ENCODE measurements around the gene NOS1AP. TPM values are rescaled to one million over a fixed set of nuclear protein-coding genes. Genes with fewer than 3 reads are reported as not detected.
A peak's percentile ranks its signal among the peaks of the same experiment; 100 is the strongest.

NOS1AP gene
- total and polyA plus RNA-seq, 8 donors, result 2.2 to 6.2 (median 3.3) TPM

DNA sequence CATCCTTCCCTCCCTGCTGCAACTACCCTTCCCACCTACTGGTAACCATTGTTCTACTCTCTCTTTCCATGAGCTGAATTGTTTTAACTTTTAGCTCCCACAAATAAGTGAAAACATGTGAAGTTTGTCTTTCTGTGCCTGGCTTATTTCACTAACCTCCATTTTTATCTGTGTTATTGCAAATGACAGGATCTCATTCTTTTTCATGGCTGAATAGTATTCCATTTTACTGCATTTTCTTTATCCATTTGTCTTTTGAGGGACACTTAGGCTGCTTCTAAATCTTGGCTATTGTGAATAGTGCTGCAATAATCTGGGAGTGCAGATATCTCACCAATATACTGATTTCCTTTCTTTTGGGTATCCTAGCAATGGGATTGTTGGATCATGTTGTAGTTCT lies 80.6 kb downstream of the NOS1AP start:
- H3K27ac ChIP-seq, result no peak overlapping the region
- TF ChIP-seq CTCF (IDR thresholded peaks at IDR 0.05), result no peak
- H3K4me3 ChIP-seq, result no peak overlapping the region
- DNase-seq (no peak), ATAC-seq (no peak)
- H3K4me1 ChIP-seq, result no peaks in the 10 kb centered on the region
- no peaks in the 10 kb centered on the region for H3K27me3 ChIP-seq
- H3K9me3 ChIP-seq, result no peaks in the 10 kb centered on the region
- H3K36me3 ChIP-seq, result no peaks in the 10 kb centered on the region
- intact Hi-C loops (cut with DNase I), result no loop called here

GRCh38 chr1:162151900-162152829 lies 82.7 kb downstream of the NOS1AP start:
- Histone ChIP-seq H3K27me3 (no peaks in the 10 kb centered on the region), H3K27ac (no peak overlapping the region), H3K4me1 (no peaks in the 10 kb centered on the region), H3K36me3 (no peaks in the 10 kb centered on the region), H3K4me3 (no peak overlapping the region), H3K9me3 (no peaks in the 10 kb centered on the region)
- no peak for TF ChIP-seq CTCF (IDR thresholded peaks at IDR 0.05)
- intact Hi-C loops (cut with DNase I), result no loop called here
- ATAC-seq, result peak; percentile 87
- DNase-seq, result peak in 2 of 4 donors; percentile 39 to 69

DNA sequence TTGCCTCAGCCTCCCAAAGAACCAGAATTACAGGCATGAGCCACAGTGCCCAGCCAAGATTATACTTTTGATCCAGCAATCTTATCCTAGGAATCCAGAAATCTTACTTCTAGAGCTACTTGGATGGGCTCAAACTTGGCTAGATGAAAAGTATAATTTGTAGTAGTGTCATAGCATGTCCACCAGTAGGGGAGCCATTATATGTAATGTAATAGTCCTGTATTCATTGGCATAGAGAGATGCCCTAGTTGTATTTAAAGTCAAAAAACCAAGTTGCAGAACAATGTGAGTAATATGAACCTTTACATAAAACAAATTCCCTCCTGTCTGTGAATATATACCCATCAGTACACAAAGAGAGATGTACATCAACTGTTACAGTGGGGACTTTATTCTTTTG lies 83.9 kb downstream of the NOS1AP start:
- no peaks in the 10 kb centered on the region for H3K27me3 ChIP-seq
- H3K4me1 ChIP-seq, result no peaks in the 10 kb centered on the region
- no peak overlapping the region for H3K27ac ChIP-seq
- no peak overlapping the region for H3K4me3 ChIP-seq
- DNase-seq, result no peak
- no peaks in the 10 kb centered on the region for H3K36me3 ChIP-seq
- intact Hi-C loops (cut with DNase I), result no loop called here
- no peak for ATAC-seq
- no peaks in the 10 kb centered on the region for H3K9me3 ChIP-seq
- TF ChIP-seq CTCF (IDR thresholded peaks at IDR 0.05), result no peak

DNA sequence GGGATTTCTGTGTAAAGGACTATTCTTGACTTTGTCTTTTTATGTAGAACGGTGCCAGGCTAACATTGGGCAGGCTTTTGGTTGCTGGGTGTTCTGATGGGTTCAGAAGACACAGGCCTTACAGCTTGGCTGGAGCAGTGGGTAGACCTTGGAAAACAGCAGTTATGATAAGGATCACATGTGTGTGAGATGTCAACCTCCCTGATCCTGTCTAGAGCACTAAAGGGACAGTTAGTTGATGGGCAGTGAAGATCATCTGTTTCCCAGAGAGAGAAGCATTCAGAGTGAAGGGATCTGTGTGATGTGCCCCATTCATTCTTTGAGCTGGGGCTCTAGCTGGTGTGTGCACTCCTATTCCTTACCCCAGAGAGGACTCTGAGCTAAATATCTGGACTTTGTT lies 88.0 kb downstream of the NOS1AP start:
- H3K4me1 ChIP-seq, result no peaks in the 10 kb centered on the region
- TF ChIP-seq CTCF (IDR thresholded peaks at IDR 0.05), result no peak
- no peak overlapping the region for H3K4me3 ChIP-seq
- intact Hi-C loops (cut with DNase I), result no loop called here
- ATAC-seq (no peak), DNase-seq (no peak)
- no peak overlapping the region for H3K27ac ChIP-seq
- no peaks in the 10 kb centered on the region for H3K9me3 ChIP-seq
- no peaks in the 10 kb centered on the region for H3K27me3 ChIP-seq
- no peaks in the 10 kb centered on the region for H3K36me3 ChIP-seq

DNA sequence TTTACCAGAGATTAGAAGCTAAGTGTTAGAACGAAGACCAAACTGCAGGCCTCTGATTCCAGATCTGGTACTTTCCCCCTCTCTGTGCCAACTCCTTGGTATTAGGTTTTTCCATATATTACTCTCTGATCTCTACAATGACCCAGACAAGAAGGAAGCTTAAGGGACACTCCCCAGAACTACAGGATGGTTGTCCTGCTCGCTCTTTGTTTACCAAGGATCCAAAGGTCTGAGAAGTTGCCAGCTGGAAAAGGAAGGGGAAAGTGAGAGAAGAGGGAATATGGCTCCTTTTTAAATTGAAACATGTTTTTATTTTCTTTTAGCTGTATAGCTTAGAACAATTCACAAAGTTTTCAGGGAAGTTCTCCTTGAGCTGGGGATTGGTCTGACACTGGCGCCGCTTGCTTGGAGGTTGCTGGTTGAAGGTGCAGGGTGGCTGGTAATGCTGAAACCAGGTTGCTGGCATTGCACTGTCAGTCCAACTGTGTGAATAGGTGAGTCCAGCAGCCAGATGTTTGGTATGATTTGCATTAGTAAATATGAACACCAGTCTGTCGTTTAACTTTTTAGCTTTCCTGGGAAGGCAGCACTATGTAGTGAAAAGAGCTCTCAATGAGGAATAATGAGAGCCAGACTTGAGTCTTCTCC lies 89.3 kb downstream of the NOS1AP start:
- intact Hi-C loops (cut with DNase I), result no loop called here
- TF ChIP-seq CTCF (IDR thresholded peaks at IDR 0.05), result no peak
- no peak for ATAC-seq

More for the DNA sequence above, 89.3 kb downstream of the NOS1AP start:
- H3K36me3 ChIP-seq, result no peaks in the 10 kb centered on the region
- no peaks in the 10 kb centered on the region for H3K27me3 ChIP-seq
- H3K9me3 ChIP-seq, result no peaks in the 10 kb centered on the region
- no peak overlapping the region for H3K27ac ChIP-seq
- H3K4me1 ChIP-seq, result no peaks in the 10 kb centered on the region
- no peak overlapping the region for H3K4me3 ChIP-seq
- no peak for DNase-seq
